HG02610 (cell line): ENCODE data around the gene CNPY1.

Experiments used
- ATAC-seq: cut with Tn5 transposase; IDR thresholded peaks from one replicate; pipeline ENCODE4 v1.9.1; 2021; ENCODE audit warnings: mild to moderate bottlenecking, moderate library complexity; ENCODE audit not compliant: unreplicated experiment

CNPY1 gene

DNA sequence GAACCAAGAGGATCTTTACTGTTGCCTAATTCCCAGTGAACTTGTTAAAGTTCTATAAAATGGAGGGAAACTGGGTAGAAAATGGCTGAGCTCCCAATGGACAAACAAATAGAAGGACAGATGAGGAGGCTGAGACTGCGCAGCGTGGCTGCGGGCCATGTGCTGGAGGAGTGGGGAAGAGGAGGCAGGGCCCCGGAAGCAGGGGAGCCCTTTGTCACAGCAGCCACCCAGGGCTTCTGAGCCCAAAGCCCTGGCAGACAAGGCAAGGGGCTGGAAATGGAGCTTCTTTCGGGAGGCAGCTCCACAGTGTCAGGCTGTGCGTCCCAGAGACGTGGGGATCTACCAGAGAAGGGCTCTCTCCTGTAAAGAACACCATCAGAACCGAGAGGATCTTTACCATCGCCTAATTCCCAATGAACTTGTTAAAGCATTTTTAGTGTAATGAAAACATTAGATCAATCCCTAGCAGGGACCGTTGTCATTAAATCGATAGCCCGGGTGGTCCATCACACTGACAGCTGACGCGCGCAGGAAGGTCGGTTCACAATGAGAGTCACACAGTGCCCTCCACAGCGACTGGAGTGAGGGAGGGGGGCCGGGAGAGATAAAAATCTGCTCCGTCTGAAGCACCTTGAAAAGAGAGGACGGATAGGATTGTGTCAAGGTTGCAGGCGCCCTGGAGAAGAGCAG is 14.0 kb upstream of the CNPY1 start:
- no peak for ATAC-seq

DNA sequence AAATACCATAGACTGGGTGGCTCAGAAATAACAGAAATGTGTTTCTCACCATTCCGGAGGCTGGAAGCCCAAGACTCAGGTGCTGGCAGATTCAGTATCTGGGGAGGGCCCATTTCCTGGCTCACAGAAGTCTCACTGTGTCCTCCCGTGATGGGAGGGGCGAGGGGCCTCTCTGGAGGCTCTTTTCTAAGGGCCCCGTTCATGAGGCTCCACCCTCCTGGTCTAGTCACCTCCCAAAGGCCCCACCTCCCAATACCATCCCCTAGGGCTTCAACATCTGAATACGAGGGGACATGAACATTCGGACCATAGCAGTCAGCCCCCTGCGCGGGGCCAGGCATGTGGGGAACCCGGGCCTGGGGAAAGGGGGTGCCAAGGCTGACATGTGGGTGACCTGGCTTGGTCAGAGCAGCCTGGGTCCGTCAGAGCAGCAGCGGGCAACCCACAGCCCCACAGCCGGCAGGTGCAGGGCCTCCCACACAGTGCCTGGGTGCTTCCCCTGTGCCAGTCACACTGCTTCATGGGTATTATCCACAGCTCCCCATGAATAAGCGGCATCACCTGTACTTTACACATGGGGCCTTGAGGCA is 13.3 kb upstream of the CNPY1 start:
- no peak for ATAC-seq

DNA sequence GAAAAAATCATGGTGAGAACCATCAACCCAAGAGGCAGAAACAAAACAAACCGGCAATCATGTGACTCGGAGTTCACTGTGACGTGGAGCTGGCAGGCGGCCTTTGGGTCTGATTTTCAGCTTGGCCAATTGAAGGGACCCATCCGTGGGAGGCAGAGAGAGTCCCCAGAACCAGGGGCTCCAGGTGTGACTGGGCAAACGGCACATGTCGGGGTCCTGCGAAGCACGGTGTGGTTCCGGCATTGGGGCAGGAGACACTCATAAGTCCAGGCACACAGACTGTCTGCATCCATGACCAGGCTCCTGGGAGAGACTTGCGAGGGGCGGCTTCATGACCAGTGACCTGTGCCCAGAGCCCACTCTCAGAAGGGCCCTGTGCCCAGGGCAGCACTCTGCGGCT is 12.6 kb upstream of the CNPY1 start:
- ATAC-seq, result no peak

DNA sequence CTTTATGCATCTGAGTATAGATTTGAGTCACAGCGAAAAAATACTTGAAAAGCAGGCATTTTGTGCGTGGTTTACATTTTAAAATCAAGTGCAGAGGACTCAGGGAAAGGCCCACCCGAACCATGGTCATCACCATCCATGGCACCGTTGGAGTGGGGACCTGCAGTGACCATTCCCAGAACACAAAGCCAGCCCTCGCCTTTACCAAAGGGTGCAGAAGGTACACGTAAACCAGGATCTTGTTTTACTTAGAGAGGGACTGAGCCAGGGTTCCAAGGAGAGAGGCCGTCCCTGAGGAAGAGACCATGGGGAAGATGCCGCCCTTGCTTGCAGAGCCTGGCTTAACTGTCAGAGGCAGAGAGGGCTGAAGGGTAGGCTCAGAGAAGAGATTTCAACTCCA is 12.0 kb upstream of the CNPY1 start:
- no peak for ATAC-seq

DNA sequence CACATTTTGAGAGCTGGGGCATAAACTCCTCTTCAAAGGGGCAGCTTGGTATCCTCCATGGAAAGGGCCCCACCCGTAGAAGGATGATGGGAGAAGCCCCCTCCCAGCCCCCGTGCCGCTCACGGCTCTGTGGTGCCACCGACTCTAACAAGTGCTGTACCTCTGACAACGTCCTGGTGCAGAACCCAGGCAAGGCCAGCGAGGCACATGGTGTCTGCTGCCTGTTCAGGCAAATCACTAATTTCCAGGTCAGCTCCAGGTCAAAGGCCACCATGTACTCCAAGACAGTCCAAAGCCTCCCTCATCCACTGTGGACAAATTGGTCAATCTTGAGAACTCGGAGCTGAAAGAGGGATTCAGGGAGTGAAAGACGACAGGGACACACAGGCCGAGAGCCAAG is 11.4 kb upstream of the CNPY1 start:
- ATAC-seq, result no peak

DNA sequence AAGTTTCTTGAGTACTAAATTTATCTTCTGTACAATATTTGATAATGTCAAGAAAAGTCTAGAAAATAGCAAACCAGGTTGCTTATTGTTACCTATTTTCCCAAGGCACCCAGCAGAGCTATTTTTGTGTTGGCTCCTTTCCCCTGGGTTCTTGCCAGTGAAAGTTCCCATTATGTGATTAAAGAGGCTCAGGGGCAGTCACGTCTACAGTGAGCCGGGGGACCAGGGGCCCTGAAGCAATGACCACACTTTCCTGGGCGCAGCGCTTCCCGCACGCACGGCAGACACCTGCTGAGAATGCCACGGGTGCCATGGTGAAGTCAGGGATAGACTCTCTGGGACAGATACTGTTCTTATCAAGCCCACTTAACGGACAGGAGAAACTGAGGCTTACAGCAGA is 10.4 kb upstream of the CNPY1 start:
- no peak for ATAC-seq

DNA sequence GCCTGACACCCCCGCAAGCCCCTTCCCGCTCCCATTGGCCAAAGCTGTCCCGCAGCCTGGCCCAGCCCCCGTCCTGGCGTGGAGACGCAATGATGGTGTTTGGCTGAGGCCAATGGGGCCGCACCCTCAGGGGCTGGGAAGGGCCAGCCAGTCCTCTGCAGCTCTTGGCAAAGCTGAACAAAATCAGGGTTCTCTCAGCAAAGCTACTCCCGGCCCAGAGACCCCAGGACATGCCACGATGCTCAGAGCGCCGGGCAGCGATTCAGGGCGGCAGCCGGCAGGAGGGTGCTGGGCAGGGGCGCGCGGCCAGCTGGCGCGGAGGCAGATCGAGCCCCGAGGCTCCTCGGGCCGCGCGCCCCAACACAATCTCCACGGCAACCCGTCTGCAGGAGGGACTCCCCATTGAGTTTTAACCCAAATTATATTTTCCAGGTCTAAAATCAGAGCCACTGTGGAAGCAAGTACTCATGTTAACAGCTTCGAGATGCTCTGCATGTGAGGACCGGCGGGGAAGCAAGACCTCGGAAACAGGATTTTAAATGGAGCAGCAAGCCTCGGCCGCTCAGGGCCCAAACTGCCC is 8.8 kb upstream of the CNPY1 start:
- ATAC-seq, result no peak

DNA sequence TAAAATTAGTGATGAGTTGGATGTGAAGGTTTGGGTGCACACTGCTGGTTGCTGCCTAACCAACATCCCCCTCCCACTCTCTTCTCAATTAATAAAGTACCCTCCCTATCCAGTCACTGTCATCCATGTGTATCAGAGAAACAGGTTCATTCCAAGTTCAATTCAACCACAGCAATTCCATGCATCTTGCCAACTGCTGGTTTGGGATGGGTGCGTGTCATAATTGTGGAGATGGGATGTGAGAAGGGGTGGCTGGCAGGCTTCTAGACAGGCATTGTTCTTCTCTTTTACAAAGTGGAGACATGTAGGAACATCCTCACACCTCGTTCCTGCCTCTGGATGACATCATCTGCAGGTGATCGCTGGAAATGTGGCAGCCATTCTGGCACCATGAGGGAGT is 7.5 kb upstream of the CNPY1 start:
- ATAC-seq, result no peak

DNA sequence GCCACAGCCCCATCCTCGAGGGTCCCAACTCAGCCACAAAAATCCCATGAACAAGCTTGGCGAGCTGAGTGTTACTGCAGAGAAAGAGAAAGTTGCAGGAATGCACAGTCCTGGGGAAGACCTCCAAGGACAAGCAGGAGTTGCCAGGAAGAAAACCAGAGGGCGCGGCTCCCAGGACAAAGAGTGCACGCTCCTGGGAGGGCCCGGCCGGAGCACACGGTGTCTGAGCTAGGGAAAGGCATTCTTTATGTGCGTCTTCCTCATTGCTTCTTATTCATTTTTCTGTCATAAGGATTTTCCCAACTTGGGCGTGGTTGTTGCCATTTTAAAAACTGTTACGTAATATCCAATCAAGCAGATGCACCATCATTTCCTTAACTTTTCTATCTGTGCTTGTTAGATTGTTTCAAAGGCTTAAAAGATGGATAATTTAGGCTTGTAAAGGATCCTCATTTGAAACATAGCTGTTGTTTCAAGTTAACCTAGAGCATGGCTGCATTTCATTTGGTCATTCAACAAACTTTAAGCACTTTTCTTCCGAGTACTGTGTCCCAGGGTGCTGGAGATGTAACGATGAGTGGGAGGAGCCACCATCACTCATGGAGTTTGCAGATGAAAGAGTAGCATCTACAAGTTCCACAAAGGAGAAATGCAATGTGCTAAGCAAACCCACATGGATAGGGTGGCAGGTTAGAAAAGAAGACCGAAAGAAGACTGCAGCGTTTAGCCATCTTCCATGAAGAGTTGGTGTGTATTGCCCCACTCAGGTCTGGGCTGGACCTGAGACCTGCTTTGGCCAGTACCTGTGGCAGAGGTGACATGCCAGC is 5.6 kb upstream of the CNPY1 start:
- ATAC-seq, result no peak

DNA sequence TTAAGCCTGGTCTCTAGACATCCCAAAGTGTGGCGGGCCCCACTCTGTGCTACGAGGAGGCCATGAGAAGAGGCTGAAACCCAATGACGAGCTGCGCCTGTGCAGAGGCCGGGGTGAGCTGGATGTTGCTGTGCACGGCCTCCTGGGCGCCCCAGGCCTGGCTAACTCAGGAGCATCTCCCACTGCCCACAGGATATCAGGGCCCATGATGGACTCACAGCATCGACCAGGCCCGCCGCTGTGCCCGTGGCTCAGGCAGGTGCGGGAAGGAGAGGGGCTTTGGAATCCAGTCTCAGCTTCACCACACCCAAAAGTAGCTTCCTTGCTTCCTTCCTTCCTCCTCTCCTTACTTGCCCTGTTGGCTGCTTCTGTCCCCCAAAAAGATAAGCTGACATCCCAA is 4.6 kb upstream of the CNPY1 start:
- ATAC-seq, result no peak

DNA sequence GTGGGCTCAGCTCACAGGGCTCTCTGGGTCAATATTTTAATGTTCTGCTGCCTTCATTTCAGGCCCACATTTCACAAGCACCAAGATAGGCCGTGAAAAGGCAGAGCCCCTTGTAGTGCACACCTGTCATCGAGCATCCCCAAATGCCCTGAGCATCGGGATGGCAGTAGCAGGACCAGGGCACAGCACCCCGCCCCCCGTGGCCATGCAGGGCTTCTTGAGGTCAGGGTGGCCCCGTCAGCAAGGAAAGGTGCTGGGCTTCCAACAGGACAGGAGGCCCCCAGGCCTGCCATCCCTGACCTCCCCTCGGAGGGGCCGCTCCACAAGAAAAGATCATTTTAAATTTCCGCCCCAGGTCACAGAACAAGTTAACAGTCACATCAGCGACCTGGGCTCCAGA is 2.9 kb upstream of the CNPY1 start:
- ATAC-seq, result no peak

DNA sequence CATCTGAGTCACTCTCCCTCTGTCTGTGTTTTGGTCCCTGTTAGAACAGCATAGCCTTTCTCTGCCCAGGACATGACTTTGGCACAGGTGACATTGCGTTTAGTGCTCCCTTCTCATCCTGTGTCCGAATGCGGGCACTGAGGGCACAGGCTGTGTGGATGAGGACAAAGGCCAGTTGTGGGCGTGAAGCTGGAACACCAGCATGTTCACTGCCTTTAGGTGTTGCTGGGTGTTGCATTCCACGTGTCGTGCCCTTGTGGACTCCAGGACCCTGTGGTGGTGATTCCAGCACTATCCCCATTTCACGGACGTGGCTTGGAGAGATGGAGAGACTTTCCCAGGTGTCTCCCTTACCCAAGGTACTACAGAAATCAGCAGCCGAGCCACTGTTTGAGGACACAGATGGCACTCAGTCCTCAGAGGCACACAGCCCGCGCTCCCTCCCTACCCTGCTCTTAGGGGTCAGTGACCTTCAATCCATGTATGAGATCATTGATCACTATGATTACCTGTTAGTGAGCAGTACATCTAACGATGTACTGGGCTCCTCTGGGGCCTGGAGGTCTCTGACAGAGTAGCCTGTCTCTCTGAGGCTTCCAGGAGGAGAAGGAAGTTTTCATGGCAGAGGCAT is 917 bp upstream of the CNPY1 start:
- no peak for ATAC-seq

DNA sequence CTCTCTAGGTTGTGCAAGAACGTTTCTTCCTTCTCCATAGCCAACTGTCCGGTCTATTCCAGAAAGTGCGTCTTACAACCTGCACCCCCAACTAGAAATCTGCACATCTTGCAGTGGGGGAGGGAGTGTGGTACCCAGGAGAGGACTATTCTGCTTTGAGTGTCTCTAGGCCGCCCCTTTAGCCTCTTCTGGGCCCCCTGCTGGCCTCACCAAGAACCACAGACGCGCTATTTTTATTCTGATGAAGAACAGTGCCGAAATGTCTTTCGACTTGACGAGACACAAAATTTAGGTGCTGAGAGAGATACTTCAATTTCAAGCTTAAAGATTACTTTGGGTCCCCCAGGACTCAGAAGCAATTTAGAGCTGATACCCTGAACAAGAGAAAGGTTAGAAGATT is 1.0 kb downstream of the CNPY1 start:
- ATAC-seq, result no peak

DNA sequence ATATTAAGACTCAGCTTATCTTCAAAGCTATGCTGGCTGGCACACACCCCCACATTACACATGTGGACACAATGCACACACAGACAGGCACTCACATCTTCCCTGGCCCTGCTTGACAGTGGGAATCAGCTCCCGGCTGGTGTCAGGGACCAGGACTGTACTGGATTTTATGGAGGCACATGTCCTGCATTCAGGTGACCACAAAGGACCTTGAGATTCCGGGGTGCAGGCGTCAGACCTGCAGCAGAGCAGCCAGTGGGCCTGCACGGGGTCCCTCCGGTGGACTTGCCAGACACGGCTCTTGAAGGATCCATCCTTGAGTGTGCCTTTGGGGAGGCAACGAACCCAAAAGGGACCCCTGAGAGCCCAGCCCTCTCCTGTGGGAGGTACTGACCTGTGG is 1.9 kb downstream of the CNPY1 start:
- no peak for ATAC-seq

DNA sequence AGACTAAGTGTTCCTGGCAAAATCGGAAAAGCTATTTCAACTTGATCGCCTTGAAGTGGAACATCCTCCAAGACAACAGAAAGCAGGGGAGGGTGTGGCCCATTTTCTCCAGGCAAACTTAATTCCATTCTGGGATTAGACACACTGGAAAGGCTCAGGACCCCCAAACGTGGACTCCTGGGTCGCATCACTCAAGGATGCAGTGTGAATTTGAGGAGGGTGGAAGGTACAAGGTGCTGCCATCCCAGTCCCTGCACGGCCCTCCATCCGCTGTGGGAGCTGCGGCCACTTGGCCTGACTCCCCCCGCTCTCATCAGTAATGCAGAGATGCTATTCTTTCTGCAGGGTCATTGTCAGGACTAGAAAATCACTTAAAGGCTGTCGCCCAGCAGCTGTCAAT is 2.4 kb downstream of the CNPY1 start:
- ATAC-seq, result no peak

DNA sequence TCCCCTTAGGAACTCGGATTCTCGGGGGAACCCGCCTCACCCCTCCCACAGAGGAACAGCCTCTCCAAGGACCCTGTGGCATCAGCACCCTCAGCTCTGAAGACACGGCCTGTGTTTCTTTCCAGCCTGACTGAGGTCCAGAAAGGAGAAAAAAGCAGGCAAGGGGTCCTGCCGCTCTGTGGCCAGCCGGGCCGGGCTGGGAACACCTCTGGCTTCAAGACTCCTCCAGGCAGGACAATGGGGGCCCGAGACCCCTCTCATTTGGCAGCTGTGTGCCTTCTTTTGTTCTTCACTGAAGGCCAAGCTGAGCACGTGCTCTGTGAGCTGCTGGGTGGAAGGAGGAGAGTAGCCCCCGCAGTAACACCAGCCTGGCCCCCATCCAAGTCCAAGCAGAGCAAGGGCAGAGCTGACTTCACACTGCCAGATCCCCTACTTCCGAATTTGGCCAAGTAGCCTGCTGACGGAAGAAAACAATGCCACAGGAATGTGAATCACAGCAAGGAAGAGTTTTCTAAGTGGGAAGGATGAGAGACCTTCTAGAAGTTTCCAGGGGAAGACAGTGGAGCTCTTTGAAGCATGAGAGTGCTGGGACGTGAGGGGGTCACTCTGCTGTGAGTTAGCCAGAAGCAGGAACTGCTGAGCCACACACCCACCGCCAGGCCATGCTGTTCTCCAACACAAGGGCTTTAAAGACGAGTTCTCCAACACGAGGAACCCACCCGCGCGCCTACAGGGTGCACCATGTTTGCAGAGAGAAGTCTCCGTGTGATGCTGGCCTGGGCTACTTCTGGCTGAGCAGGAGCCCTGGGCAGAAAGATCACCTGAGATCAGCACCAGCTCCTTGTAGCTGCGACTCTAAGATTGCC is 3.1 kb downstream of the CNPY1 start:
- ATAC-seq, result no peak

DNA sequence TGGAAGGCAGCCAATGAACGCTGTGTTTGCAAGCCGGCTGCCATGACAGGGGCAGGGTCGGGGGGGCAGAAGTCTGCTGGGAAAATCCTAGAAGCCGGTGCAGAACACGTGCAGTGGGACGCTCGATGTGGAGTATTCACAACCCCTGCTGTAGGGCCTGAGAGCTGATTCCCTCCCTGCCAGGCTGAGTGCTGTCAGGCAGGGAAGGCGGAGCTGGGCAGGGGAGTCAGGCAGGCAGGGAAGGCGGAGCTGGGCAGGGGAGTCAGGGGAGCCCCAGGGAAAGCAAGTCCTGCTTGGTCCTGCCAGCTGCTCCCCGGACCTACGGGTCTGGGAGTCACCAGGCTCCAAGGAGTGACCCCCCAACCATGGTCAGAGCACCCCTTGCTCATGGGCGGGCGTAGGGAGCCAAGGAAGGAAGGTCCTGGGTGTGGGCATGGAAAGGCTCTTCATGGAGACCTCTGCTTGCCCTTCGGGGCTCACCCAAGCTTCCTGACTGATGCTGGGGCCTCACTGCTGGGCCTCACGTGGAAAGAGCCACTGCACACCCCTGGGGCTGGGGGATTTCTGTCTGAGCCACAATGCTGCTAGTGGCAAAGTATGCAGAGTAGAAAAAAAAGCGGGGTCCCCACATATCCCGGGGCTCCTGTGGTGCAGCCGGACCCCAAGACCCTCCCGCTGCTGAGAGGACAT is 4.2 kb downstream of the CNPY1 start:
- no peak for ATAC-seq

DNA sequence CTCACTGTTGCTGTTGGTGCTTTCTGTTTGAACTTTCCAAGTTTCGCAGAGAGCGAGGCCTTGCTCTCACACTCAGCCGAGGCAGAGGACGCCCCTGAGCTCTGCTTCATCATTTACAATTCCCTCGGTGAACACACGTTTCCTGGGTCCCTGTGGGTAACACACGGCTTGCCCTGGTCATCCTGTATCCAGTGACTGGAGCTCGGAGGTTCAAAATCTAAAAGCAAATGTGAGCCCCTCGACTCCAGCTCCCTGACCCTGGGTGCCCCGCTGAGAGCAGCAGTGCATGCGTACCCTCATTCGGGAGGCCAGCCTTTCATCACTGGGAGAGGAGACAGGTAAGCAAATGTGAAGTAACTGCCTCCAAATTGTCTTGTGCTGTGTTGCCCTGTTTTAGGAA is 5.8 kb downstream of the CNPY1 start:
- ATAC-seq, result no peak

DNA sequence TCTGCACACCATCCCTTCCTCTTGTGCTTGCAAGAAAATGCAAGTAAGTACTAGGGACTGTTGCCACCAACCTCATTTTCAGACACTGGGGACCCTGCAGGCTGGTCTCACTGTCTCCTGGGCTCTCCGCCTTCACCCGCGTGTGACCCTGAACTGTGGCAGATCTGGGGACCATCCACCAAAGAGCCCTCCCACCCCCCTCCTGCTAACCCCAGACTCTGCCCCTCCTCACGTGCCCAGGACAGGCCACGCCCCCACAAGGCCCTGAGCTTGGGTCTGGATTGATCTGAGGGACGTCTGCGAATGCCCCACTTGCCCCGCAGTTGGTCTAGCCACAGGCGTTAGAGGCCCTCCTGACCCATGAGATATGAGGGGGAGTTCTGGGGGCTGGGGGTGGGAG is 8.1 kb downstream of the CNPY1 start:
- ATAC-seq, result no peak

DNA sequence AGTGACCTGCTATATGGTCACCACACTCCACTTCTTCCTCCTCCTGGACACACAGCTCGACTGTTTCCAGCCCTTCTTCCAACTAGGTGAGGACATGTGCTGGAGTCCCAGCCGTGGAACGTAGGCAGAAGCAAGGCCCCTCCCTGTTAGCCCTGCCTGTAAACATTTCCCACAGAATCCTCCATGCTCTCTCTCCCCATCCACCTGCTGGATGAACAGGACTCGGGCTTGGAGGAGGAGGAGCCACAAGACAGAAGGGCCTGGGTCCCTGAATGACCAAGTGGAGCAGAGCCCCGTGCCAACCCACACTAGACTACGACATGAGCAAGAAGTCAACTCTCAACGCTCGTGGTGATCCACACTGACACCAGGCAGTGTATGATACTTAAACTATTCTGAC is 9.9 kb downstream of the CNPY1 start:
- ATAC-seq, result no peak
